ENCODE measurements around the gene MBD6. TPM values are rescaled to one million over a fixed set of nuclear protein-coding genes. Genes with fewer than 3 reads are reported as not detected.

Gene MBD6
- total RNA-seq, 3 donors from 2014 or later, result 12.6 to 26.1 (median 19.7) TPM

DNA sequence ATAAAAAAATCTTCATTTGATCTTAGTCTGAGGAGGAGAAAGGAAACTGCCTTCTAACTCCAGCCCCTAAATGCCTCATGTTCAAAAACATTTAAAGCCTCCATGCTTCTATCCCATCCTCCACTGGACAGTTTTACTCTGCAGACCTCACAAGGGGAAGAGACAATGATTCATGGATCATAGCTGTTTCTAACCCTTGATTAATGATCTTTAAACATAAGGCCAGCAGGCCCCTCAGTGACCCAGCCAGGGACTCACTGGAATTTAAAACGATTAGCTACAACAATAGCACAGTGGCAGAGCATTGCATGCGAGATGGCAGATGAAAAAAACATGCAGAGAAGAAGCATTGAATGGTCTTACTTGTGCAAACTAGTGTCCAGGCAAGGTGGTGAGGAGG, 18.4 kb downstream of the MBD6 start:
- H3K4me3 ChIP-seq, result no peak overlapping the region
- H3K4me1 ChIP-seq, result peaks cover 4 to 6% of the 10 kb centered on the region in 2 donors
- no peak for DNase-seq (ENCODE audit: low spot score in 2 of 2)
- no peaks in the 10 kb centered on the region for H3K27me3 ChIP-seq
- H3K27ac ChIP-seq, result no peak overlapping the region
- H3K36me3 ChIP-seq, result no peaks in the 10 kb centered on the region
- no peak for TF ChIP-seq CTCF (IDR thresholded peaks at IDR 0.05)
- TF ChIP-seq POLR2A (IDR thresholded peaks at IDR 0.05), result no peak
- no peak for TF ChIP-seq POLR2AphosphoS5 (IDR thresholded peaks at IDR 0.05)
- no peaks in the 10 kb centered on the region for H3K9me3 ChIP-seq
- intact Hi-C loops (cut with DNase I; ENCODE audit: low total_unique reads), result no loop called here

GRCh38 chr12:57541717-57542116, 19.1 kb downstream of the MBD6 start:
- H3K27me3 ChIP-seq, result no peaks in the 10 kb centered on the region
- H3K27ac ChIP-seq, result no peak overlapping the region
- no peak overlapping the region for H3K4me3 ChIP-seq
- peaks cover 6 to 7% of the 10 kb centered on the region in 2 donors for H3K4me1 ChIP-seq
- no peak for DNase-seq (ENCODE audit: low spot score in 2 of 2)
- no peak for TF ChIP-seq POLR2A (IDR thresholded peaks at IDR 0.05)
- TF ChIP-seq POLR2AphosphoS5 (IDR thresholded peaks at IDR 0.05), result no peak
- TF ChIP-seq CTCF (IDR thresholded peaks at IDR 0.05), result no peak
- intact Hi-C loops (cut with DNase I; ENCODE audit: low total_unique reads), result no loop called here
- H3K9me3 ChIP-seq, result no peaks in the 10 kb centered on the region
- no peaks in the 10 kb centered on the region for H3K36me3 ChIP-seq

DNA sequence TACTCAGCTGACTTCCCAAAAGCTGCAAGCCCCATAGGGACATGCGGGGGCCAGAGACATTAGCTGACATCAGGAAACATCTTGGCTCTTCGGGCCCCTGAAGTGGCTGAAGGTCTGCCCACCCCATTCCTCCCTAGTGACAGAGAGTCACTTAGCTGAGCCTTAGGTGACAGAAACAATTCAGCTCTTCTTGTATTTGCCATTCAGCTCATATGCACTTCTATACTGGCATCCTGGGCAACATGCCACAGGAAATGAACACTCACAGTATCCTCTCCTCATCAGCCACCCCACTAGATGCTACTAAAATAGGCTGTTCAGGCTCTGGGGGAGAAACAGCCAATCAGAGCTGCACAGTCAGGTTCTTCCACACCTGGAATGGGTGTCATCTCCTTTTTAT, 21.0 kb downstream of the MBD6 start:
- intact Hi-C loops (cut with DNase I; ENCODE audit: low total_unique reads), result no loop called here
- TF ChIP-seq CTCF (IDR thresholded peaks at IDR 0.05) (no peak), POLR2AphosphoS5 (IDR thresholded peaks at IDR 0.05) (no peak), POLR2A (IDR thresholded peaks at IDR 0.05) (no peak)
- Histone ChIP-seq H3K9me3 (no peaks in the 10 kb centered on the region), H3K27me3 (no peaks in the 10 kb centered on the region), H3K4me1 (peaks cover 6 to 7% of the 10 kb centered on the region in 2 donors), H3K4me3 (no peak overlapping the region), H3K27ac (no peak overlapping the region), H3K36me3 (no peaks in the 10 kb centered on the region)
- DNase-seq (ENCODE audit: low spot score in 2 of 2), result no peak

- Histone ChIP-seq H3K27me3 (peaks cover 0 to 11% of the 10 kb centered on the region in 2 donors), H3K36me3 (no peaks in the 10 kb centered on the region), H3K4me1 (peaks cover 6 to 7% of the 10 kb centered on the region in 2 donors), H3K4me3 (peak overlapping the region; percentile 85 to 95 (median 88)), H3K9me3 (no peaks in the 10 kb centered on the region), H3K27ac (peak overlapping the region; percentile 92 to 95)
- no peak for DNase-seq (ENCODE audit: low spot score in 2 of 2)
- intact Hi-C loops (cut with DNase I; ENCODE audit: low total_unique reads), result no loop called here
- no peak for TF ChIP-seq POLR2A (IDR thresholded peaks at IDR 0.05)
These were observed 23.3 kb downstream of the MBD6 start for GRCh38 chr12:57545809-57546437.

DNA sequence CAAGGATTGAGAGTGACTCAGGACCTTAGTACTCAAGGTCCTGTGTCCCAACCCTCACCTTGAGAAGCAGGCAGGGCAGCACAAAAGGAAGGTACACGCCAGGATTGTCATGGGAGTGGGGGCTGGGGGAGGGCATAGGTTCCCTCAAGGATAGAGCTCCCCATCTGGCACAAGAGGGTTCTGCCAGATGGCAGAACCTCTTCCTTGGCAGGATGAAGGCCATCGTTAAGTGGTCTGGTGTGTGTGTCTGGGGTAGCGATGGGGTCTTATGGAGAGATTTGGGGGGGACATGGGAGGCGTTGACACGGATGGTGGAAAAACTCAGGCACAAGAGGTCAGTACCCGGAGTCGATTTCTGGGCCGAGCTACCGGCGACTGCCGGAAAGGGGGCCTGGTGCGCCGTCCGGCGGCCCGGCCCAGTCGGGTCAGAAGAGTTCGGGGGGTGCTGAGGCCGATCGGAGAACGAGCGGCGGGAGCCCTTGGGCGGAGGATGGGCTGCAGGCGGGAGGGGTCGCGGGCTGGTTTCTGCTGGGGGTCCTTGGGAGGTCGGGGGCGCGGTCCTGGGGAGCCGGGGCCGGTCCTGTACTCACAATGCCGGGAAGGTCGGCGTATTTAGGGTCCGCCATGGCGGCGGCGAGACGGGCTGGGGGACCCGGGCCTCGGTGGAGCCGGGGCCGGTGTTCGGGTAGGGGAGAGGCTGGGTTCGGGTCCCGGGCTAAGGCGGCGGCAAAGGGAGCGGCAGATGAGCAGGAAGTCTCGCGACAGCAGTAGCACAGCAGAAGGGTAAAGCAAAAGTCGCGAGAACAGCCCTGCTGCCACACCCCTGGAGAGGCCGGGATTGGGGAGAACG, 24.0 kb downstream of the MBD6 start, which contains the start of gene DCTN2:
Gene DCTN2, minus strand, starts transcription at position 755 of the 850 bp plus-strand sequence. Its CDS starts 129 bp downstream, at position 626.
- H3K27ac ChIP-seq, result peak within 1 kb of the TSS; percentile 92 to 95
- H3K4me1 ChIP-seq, result peaks cover 6 to 7% of the 10 kb centered on the region in 2 donors
- peak within 1 kb of the TSS; percentile 85 to 95 (median 88) for H3K4me3 ChIP-seq
- no peaks in the 10 kb centered on the region for H3K9me3 ChIP-seq
- H3K36me3 ChIP-seq, result no peaks in the 10 kb centered on the region
- intact Hi-C loops (cut with DNase I; ENCODE audit: low total_unique reads), result no loop called here
- peak in 1 of 3 donors; percentile 17 for TF ChIP-seq CTCF (IDR thresholded peaks at IDR 0.05)
- TF ChIP-seq POLR2A (IDR thresholded peaks at IDR 0.05), result peak; percentile 14
- TF ChIP-seq POLR2AphosphoS5 (IDR thresholded peaks at IDR 0.05), result peak in 2 of 3 donors; percentile 69 to 79
- peaks cover 0 to 11% of the 10 kb centered on the region in 2 donors for H3K27me3 ChIP-seq
- peak; percentile 94 to 97 for DNase-seq (ENCODE audit: low spot score in 2 of 2)
